HepG2 (cell line): ENCODE results near the gene WDR45B. TPM values are rescaled to one million over a fixed set of nuclear protein-coding genes. Genes with fewer than 3 reads are reported as not detected.
A peak's percentile ranks its signal among the peaks of the same experiment; 100 is the strongest.

Source experiments
- ARID3A ChIP-seq: IDR thresholded peaks from 2 replicates; pipeline ENCODE4 v1.6.1; 2012; ENCODE audit warnings: low read depth, low read length, improper control_type of control experiment
- BCLAF1 ChIP-seq: fragments of 450-650 bp; IDR thresholded peaks from 2 replicates; pipeline ENCODE4 v1.6.1; 2017; ENCODE audit warnings: mild to moderate bottlenecking
- HDAC2 ChIP-seq: sonication (generic); formaldehyde crosslinking; IDR thresholded peaks from 2 replicates; pipeline ENCODE4 v1.4.0; 2020; ENCODE audit warnings: missing genetic modification reagents
- MAFG ChIP-seq: sonication (generic); formaldehyde crosslinking; IDR thresholded peaks from 2 replicates; pipeline ENCODE4 v1.5.1; 2020; ENCODE audit warnings: mild to moderate bottlenecking, missing genetic modification reagents
- MED1 ChIP-seq: sonication (generic); formaldehyde crosslinking; IDR thresholded peaks from 2 replicates; pipeline ENCODE4 v1.4.0; 2020; ENCODE audit warnings: missing genetic modification reagents
- MIXL1 ChIP-seq: IDR thresholded peaks from 2 replicates; pipeline ENCODE4 v1.6.1; 2016
- RNF2 ChIP-seq: fragments of 450-650 bp; conservative IDR thresholded peaks from 2 replicates; pipeline ENCODE4 v1.6.1; 2016; ENCODE audit warnings: low read depth
- SAFB2 ChIP-seq: sonication (generic); formaldehyde crosslinking; IDR thresholded peaks from 2 replicates; pipeline ENCODE4 v1.5.1; 2020; ENCODE audit warnings: missing genetic modification reagents, low read depth, mild to moderate bottlenecking, borderline replicate concordance
- SMAD3 ChIP-seq: sonication (generic); formaldehyde crosslinking; IDR thresholded peaks from 2 replicates; pipeline ENCODE4 v1.4.0; 2020; ENCODE audit warnings: missing genetic modification reagents
- ZNF17 ChIP-seq: sonication (generic); formaldehyde crosslinking; IDR thresholded peaks from 2 replicates; pipeline ENCODE4 v1.5.0; 2020; ENCODE audit warnings: mild to moderate bottlenecking, missing genetic modification reagents
- ZNF333 ChIP-seq: sonication (generic); formaldehyde crosslinking; IDR thresholded peaks from 2 replicates; pipeline ENCODE4 v1.4.0; 2020; ENCODE audit warnings: mild to moderate bottlenecking, missing genetic modification reagents, borderline replicate concordance
- ZNF674 ChIP-seq: sonication (generic); formaldehyde crosslinking; IDR thresholded peaks from 2 replicates; pipeline ENCODE4 v1.5.0; 2020; ENCODE audit warnings: low read depth, mild to moderate bottlenecking, missing genetic modification reagents
- ZNF891 ChIP-seq: sonication (generic); formaldehyde crosslinking; IDR thresholded peaks from 2 replicates; pipeline ENCODE4 v1.5.0; 2020; ENCODE audit warnings: mild to moderate bottlenecking, missing genetic modification reagents
- polyA plus RNA-seq, 8 experiments: library from polyadenylated mRNA; depleted of rRNA in 3 of 8; stranded (reverse) in 7 of 8; unstranded in 1 of 8; fragments of >200 nt; fragmentation: Illumina TruSeq in 4 of 8; extraction: Trizol in 4 of 8; gene quantifications; 2 replicates each; pipeline versions ENCODE4 v1.2.1 to v1.2.3, GENCODE V29; 2011 to 2016; ENCODE audit warnings: low read depth in 4 of 8, missing spikeins in 1 of 8, mixed read lengths in 1 of 8; ENCODE audit not compliant: insufficient read depth in 1 of 8
- total RNA-seq, 5 experiments: library from RNA; depleted of rRNA; stranded (reverse); fragments of >200 nt; fragmentation: Illumina TruSeq; extraction: Trizol; gene quantifications; 2 replicates each; pipeline ENCODE4 v1.2.3, GENCODE V29; 2016; ENCODE audit warnings: low read depth in 1 of 5
- TF ChIP-seq, protein P1 (sequence below): sonication (generic); formaldehyde crosslinking; IDR thresholded peaks from 2 replicates; pipeline ENCODE4 v1.4.0; 2020; ENCODE audit warnings: mild to moderate bottlenecking, missing genetic modification reagents
- TF ChIP-seq, protein P2 (sequence below): sonication (generic); formaldehyde crosslinking; IDR thresholded peaks from 2 replicates; pipeline ENCODE4 v1.8.0; 2022; ENCODE audit warnings: low read depth, missing genetic modification reagents
- TF ChIP-seq, protein P3 (sequence below): sonication (generic); formaldehyde crosslinking; IDR thresholded peaks from 2 replicates; pipeline ENCODE4 v1.8.1; 2023; ENCODE audit warnings: mild to moderate bottlenecking, moderate library complexity, missing genetic modification reagents
- TF ChIP-seq, protein P4 (sequence below): sonication (generic); formaldehyde crosslinking; conservative IDR thresholded peaks from 2 replicates; pipeline ENCODE4 v1.4.0; 2020; ENCODE audit warnings: missing genetic modification reagents
- TF ChIP-seq, protein P5 (sequence below): IDR thresholded peaks from 2 replicates; pipeline ENCODE4 v1.6.1; 2016; ENCODE audit warnings: missing compliant biosample characterization, missing genetic modification reagents, borderline replicate concordance

WDR45B gene
- total and polyA plus RNA-seq, 2 of the 13 experiments (the other 11 are each of a cell fraction or from before 2014, with no cell fraction given), result 86.2 to 155 TPM

DNA sequence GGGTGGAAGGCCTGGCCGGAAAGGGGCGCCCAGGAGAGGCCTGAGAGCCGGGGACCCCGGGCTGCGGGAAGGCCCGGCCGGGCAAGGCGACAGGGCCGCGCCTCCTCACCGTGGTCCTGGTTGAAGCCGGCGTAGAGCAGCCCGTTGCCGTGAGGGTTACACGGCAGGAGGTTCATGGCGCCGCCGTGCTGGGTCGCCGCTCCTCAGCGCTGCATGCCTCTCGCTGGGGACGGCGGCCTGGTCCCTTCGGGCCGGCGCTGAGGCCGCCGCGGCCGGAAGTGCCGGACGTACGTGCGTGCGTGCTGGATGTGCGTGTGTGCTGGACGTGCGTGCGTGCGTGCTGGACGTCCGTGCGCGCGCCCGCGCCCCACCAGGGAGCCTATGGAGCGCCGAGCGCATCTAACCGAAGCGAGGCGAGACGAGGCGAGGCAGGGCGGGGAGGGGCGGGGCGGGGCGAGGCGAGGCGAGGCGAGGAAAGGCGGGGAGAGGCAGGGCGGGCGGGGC lies at the start of gene WDR45B (continued):
- TF ChIP-seq, protein P1, sequence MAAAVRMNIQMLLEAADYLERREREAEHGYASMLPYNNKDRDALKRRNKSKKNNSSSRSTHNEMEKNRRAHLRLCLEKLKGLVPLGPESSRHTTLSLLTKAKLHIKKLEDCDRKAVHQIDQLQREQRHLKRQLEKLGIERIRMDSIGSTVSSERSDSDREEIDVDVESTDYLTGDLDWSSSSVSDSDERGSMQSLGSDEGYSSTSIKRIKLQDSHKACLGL, result peak; percentile 91; the same call in 1 of the 2 replicates
- peak; percentile 97 for TF ChIP-seq SAFB2 (CRISPR knock-in tag)
- TF ChIP-seq, protein P2, sequence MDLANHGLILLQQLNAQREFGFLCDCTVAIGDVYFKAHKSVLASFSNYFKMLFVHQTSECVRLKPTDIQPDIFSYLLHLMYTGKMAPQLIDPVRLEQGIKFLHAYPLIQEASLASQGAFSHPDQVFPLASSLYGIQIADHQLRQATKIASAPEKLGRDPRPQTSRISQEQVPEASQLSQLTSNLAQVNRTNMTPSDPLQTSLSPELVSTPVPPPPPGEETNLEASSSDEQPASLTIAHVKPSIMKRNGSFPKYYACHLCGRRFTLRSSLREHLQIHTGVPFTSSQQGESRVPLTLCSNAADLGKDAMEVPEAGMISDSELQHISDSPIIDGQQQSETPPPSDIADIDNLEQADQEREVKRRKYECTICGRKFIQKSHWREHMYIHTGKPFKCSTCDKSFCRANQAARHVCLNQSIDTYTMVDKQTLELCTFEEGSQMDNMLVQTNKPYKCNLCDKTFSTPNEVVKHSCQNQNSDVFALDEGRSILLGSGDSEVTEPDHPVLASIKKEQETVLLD (CRISPR knock-in tag), result peak; percentile 75; the same call in 1 of the 2 replicates
- TF ChIP-seq MIXL1 (CRISPR knock-in tag), result no peak
- TF ChIP-seq ZNF674 (CRISPR knock-in tag), result peak; percentile 96; the same call in 1 of the 2 replicates
- TF ChIP-seq MED1 (CRISPR knock-in tag), result peak; percentile 79; the same call in 1 of the 2 replicates
- 0 out of 2 replicates have a peak, but pooled peaks have one; percentile 27 for TF ChIP-seq SMAD3 (CRISPR knock-in tag)
- no peak for TF ChIP-seq BCLAF1
- peak; percentile 67; the same call in 1 of the 2 replicates for TF ChIP-seq ZNF333 (CRISPR knock-in tag)
- no peak for TF ChIP-seq ARID3A
- peak; percentile 90; the same call in 1 of the 2 replicates for TF ChIP-seq ZNF891 (CRISPR knock-in tag)
- no peak for TF ChIP-seq MAFG (CRISPR knock-in tag)
- TF ChIP-seq, protein P3, sequence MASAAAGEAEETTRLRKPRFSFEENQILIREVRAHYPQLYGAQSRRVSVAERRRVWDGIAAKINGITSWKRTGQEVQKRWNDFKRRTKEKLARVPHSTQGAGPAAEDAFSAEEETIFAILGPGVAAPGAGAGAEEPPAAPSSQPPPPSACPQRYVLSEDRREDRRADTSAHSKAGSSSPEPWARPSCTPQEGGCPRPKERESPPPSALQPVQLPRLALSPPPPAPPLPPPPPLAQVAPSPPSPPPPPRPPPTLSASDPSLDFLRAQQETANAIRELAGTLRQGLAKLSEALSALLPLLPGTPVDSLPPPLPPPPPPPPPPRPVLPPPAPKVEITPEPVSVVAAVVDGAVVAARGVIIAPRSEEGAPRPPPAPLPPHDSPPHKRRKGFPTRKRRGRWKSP, result no peak; the same call in none of the 2 replicates
- TF ChIP-seq, protein P4, sequence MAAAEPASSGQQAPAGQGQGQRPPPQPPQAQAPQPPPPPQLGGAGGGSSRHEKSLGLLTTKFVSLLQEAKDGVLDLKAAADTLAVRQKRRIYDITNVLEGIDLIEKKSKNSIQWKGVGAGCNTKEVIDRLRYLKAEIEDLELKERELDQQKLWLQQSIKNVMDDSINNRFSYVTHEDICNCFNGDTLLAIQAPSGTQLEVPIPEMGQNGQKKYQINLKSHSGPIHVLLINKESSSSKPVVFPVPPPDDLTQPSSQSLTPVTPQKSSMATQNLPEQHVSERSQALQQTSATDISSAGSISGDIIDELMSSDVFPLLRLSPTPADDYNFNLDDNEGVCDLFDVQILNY, result peak; percentile 51; the same call in 1 of the 2 replicates
- TF ChIP-seq, protein P5, sequence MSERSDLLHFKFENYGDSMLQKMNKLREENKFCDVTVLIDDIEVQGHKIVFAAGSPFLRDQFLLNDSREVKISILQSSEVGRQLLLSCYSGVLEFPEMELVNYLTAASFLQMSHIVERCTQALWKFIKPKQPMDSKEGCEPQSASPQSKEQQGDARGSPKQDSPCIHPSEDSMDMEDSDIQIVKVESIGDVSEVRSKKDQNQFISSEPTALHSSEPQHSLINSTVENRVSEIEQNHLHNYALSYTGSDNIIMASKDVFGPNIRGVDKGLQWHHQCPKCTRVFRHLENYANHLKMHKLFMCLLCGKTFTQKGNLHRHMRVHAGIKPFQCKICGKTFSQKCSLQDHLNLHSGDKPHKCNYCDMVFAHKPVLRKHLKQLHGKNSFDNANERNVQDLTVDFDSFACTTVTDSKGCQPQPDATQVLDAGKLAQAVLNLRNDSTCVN (CRISPR knock-in tag), result no peak; the same call in 1 of the 2 replicates
- peak; percentile 87 for TF ChIP-seq HDAC2 (CRISPR knock-in tag)
- TF ChIP-seq RNF2, result no peak; the same call in 1 of the 2 replicates
- no peak for TF ChIP-seq ZNF17 (CRISPR knock-in tag)
